HCT116 (cell line): ENCODE data around the gene PDSS2. TPM values are rescaled to one million over a fixed set of nuclear protein-coding genes. Genes with fewer than 3 reads are reported as not detected.

ENCODE experiments used
- EZH2 ChIP-seq: fragments of 200-600 bp; sonication (generic); IDR thresholded peaks from 2 replicates; pipeline ENCODE4 v1.6.1; 2017; ENCODE audit warnings: antibody characterized with exemption, mixed run types
- RAD21 ChIP-seq: IDR thresholded peaks from 2 replicates; pipeline ENCODE4 v1.6.1; 2012; ENCODE audit warnings: low read depth, mild to moderate bottlenecking
- REST ChIP-seq: IDR thresholded peaks from 2 replicates; pipeline ENCODE4 v1.6.1; 2012; ENCODE audit warnings: low read depth
- SIN3A ChIP-seq: IDR thresholded peaks from 2 replicates; pipeline ENCODE4 v1.6.1; 2012; ENCODE audit warnings: low read depth
- SRF ChIP-seq: IDR thresholded peaks from 2 replicates; pipeline ENCODE4 v1.6.1; 2012; ENCODE audit warnings: low read depth
- ZNF274 ChIP-seq: fragments of 200-500 bp; sonication (Bioruptor generic); IDR thresholded peaks from 2 replicates; pipeline ENCODE4 v1.6.1; 2014; ENCODE audit warnings: mild to moderate bottlenecking, low read depth, low read length, inconsistent platforms
- total RNA-seq: library from RNA; stranded (reverse); gene quantifications from one replicate; pipeline ENCODE4 v1.2.1, GENCODE V29; 2021; ENCODE audit not compliant: unreplicated experiment

PDSS2 gene
- total RNA-seq, 1 experiment from 2014 or later = 12.2 TPM

DNA sequence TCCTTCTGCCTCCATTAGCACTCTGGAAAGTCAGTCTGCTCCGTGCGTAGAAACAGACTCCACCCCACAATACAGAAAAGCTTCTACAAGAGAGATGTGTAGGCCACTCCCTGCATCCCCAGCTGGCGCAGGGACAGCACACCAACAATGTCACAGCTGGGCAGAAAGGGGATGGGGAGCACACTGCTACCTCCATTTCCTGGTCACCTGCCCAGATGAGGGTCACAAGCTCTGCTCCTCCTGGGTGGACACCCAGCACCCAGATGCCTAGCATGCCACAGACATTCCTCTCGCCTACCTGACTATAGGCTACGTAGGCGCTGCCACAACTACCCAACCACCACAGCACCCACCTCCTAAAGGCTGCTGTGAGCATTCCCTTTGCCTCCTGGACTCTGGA lies 356.3 kb downstream of the PDSS2 start (continued):
- TF ChIP-seq REST (no peak), EZH2 (no peak), SRF (no peak), ZNF274 (no peak), SIN3A (no peak), RAD21 (no peak)

Other genes with a start within 250 kb of the PDSS2 start
- 2.6 TPM for gene SOBP, start 30.6 kb upstream of the PDSS2 start, total RNA-seq